Fibroblast of lung (primary cell): ENCODE measurements around the gene RSPH9. TPM values are rescaled to one million over a fixed set of nuclear protein-coding genes. Genes with fewer than 3 reads are reported as not detected.

Experiments used
- DNase-seq, 2 donors: peaks; one replicate each; pipeline versions ENCODE4 v3.0.0 to v3.0.0-alpha.2; 2010; ENCODE audit warnings: low read depth in 2 of 2
- H2AFZ ChIP-seq: 2 replicates; pipeline ENCODE4 v1.5.1; 2012; ENCODE audit warnings: low read length, control low read depth, inconsistent platforms
- H3K27ac ChIP-seq: 2 replicates; pipeline ENCODE4 v1.5.1; 2011; ENCODE audit warnings: low read length, control low read depth; ENCODE audit not compliant: insufficient read depth
- H3K27me3 ChIP-seq: 2 replicates; pipeline ENCODE4 v1.5.1; 2011; ENCODE audit warnings: mild to moderate bottlenecking, low read length; ENCODE audit not compliant: control insufficient read depth, insufficient read depth
- H3K36me3 ChIP-seq: 2 replicates; pipeline ENCODE4 v1.5.1; 2011; ENCODE audit warnings: low read length; ENCODE audit not compliant: control insufficient read depth, insufficient read depth
- H3K4me1 ChIP-seq: 2 replicates; pipeline ENCODE4 v1.5.1; 2011; ENCODE audit warnings: low read length; ENCODE audit not compliant: control insufficient read depth, insufficient read depth; ENCODE audit errors: extremely low read depth
- H3K4me2 ChIP-seq: 2 replicates; pipeline ENCODE4 v1.5.1; 2011; ENCODE audit warnings: low read length, control low read depth; ENCODE audit not compliant: insufficient read depth; ENCODE audit errors: extremely low read depth
- H3K4me3 ChIP-seq, 4 experiments: fragments of 200-600 bp in 1 of 4; sonication (generic) in 1 of 4; replicated peaks in 1 of 4; 2 replicates each; pipeline ENCODE4 v1.5.1; 2011 to 2016; ENCODE audit warnings: low read length in 4 of 4, low read depth in 3 of 4, mild to moderate bottlenecking in 3 of 4, control low read depth in 2 of 4, inconsistent platforms in 1 of 4, mixed read lengths in 1 of 4; ENCODE audit not compliant: insufficient read depth in 1 of 4; ENCODE audit errors: control extremely low read depth in 1 of 4
- H3K79me2 ChIP-seq: 2 replicates; pipeline ENCODE4 v1.5.1; 2012; ENCODE audit warnings: mild to moderate bottlenecking, low read length, inconsistent platforms; ENCODE audit not compliant: control insufficient read depth, insufficient read depth
- H3K9ac ChIP-seq: 2 replicates; pipeline ENCODE4 v1.5.1; 2011; ENCODE audit warnings: mild to moderate bottlenecking, low read length, control low read depth; ENCODE audit not compliant: insufficient read depth
- H3K9me3 ChIP-seq: 2 replicates; pipeline ENCODE4 v1.5.1; 2012; ENCODE audit warnings: low read depth, low read length; ENCODE audit not compliant: control insufficient read depth, insufficient read depth
- H4K20me1 ChIP-seq: 2 replicates; pipeline ENCODE4 v1.5.1; 2011; ENCODE audit warnings: low read length; ENCODE audit not compliant: control insufficient read depth, insufficient read depth; ENCODE audit errors: extremely low read depth
- EZH2 ChIP-seq: IDR thresholded peaks from 2 replicates; pipeline ENCODE4 v1.5.1; 2012; ENCODE audit warnings: low read length, control low read depth, mild to moderate bottlenecking; ENCODE audit errors: missing control alignments
- polyA plus RNA-seq, 2 donors: library from polyadenylated mRNA; depleted of rRNA in 1 of 2; stranded (reverse) in 1 of 2; unstranded in 1 of 2; fragments of >200 nt; gene quantifications; 2 replicates each; pipeline ENCODE4 v1.2.1, GENCODE V29; 2011 to 2012; ENCODE audit warnings: missing spikeins in 1 of 2
- total RNA-seq: library from RNA; depleted of rRNA; stranded (reverse); fragments of >200 nt; gene quantifications from 2 replicates; pipeline ENCODE4 v1.2.1, GENCODE V29; 2014
- TF ChIP-seq, protein P1 (sequence below), 2 donors: IDR thresholded peaks in 1 of 2; conservative IDR thresholded peaks in 1 of 2; 1 replicate in 1 of 2; 2 replicates in 1 of 2; pipeline ENCODE4 v1.5.1; 2011 to 2012; ENCODE audit warnings: low read length in 2 of 2, control low read depth in 1 of 2, inconsistent platforms in 1 of 2, low read depth in 1 of 2, mild to moderate bottlenecking in 1 of 2

The RSPH9 gene
- total and polyA plus RNA-seq, 2 donors (not counting 1 experiment from before 2014, with no cell fraction given), result 0.87 to 1.7 TPM

DNA sequence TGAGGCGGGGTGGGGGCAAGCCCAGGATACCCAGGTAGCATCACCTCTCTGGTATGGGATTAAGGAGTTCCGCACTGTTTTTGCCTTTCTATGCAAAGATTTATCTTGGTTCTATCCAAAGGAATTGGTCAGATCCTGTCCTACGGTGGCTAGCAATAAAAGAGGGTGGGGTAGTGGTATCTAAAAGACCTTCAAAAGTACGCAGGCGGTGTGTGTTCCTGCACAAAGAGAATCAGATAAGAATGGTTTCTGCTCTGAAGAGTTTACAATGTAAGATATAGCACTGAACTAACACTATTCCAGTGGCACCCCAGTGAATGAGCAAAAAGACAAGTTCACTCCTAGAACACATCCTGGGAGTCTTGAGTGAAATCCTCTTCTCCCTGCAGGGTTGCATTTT is 36.5 kb downstream of the RSPH9 start:
- Histone ChIP-seq H3K27me3 (no peaks in the 10 kb centered on the region), H3K27ac (no peak overlapping the region), H3K9me3 (no peaks in the 10 kb centered on the region), H4K20me1 (no peaks in the 10 kb centered on the region), H2AFZ (no peak overlapping the region), H3K79me2 (peaks cover 24% of the 10 kb centered on the region), H3K9ac (no peak overlapping the region), H3K36me3 (peaks cover 8% of the 10 kb centered on the region), H3K4me2 (no peak overlapping the region), H3K4me1 (no peaks in the 10 kb centered on the region), H3K4me3 (no peak overlapping the region)
- DNase-seq, result no peak
- TF ChIP-seq, protein P1, sequence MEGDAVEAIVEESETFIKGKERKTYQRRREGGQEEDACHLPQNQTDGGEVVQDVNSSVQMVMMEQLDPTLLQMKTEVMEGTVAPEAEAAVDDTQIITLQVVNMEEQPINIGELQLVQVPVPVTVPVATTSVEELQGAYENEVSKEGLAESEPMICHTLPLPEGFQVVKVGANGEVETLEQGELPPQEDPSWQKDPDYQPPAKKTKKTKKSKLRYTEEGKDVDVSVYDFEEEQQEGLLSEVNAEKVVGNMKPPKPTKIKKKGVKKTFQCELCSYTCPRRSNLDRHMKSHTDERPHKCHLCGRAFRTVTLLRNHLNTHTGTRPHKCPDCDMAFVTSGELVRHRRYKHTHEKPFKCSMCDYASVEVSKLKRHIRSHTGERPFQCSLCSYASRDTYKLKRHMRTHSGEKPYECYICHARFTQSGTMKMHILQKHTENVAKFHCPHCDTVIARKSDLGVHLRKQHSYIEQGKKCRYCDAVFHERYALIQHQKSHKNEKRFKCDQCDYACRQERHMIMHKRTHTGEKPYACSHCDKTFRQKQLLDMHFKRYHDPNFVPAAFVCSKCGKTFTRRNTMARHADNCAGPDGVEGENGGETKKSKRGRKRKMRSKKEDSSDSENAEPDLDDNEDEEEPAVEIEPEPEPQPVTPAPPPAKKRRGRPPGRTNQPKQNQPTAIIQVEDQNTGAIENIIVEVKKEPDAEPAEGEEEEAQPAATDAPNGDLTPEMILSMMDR (conservative IDR thresholded peaks at IDR 0.05 in 1 of 2, IDR thresholded peaks at IDR 0.05 in 1 of 2; ENCODE audit: low read depth in 1 of 2, low read length in 2 of 2), result no peak
- TF ChIP-seq EZH2, result no peak

- Histone ChIP-seq H3K27me3 (no peaks in the 10 kb centered on the region), H3K4me3 (no peak overlapping the region), H3K4me1 (peaks cover 2% of the 10 kb centered on the region), H3K36me3 (peaks cover 6% of the 10 kb centered on the region), H3K27ac (no peak overlapping the region), H3K79me2 (peaks cover 34% of the 10 kb centered on the region), H2AFZ (no peak overlapping the region), H3K9me3 (no peaks in the 10 kb centered on the region), H3K4me2 (no peak overlapping the region), H3K9ac (no peak overlapping the region), H4K20me1 (no peaks in the 10 kb centered on the region)
- DNase-seq, result no peak
- TF ChIP-seq EZH2, result no peak
- TF ChIP-seq, protein P1 (conservative IDR thresholded peaks at IDR 0.05 in 1 of 2, IDR thresholded peaks at IDR 0.05 in 1 of 2; ENCODE audit: low read depth in 1 of 2, low read length in 2 of 2), result no peak
Observed at GRCh38 chr6:43682724-43683429, 38.0 kb downstream of the RSPH9 start.

DNA sequence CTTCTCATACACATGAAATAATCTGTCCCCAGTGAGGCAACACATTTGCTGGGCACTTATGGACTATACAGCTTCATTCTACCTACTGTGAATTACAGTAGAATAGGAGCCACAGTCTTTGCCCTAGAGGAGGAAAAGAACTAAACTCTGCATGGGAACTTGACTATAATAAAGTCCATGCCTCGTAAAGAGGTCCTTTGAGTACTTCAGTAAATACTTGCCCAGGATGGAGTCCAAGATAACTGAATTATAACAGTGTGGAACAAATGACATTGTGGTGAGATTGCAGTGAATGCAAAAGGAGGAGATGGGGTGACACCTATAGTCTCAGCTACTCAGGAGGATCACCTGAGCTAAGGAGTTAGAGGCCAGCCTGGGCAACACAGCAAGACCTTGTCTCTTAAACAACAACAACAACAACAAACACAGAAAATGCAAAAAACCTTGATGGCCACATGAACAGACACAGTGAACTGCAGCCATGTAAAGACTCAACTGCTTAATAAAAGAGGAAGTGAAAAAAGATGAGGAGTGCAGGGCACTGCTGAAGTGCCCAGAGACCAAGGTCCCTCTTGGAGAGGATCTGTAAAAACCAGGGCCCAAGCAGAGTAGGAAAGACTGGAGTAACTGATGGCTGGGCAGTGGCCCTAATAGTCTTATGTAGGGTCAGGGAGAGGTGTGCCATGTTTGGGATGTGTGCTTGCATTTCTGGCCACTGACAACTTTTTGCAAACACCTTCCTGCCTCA is 39.0 kb downstream of the RSPH9 start:
- Histone ChIP-seq H2AFZ (no peak overlapping the region), H3K4me1 (peaks cover 2% of the 10 kb centered on the region), H3K79me2 (peaks cover 34% of the 10 kb centered on the region), H3K27me3 (no peaks in the 10 kb centered on the region), H4K20me1 (no peaks in the 10 kb centered on the region), H3K9ac (no peak overlapping the region), H3K4me3 (no peak overlapping the region), H3K27ac (no peak overlapping the region), H3K9me3 (no peaks in the 10 kb centered on the region), H3K4me2 (no peak overlapping the region), H3K36me3 (peaks cover 6% of the 10 kb centered on the region)
- DNase-seq, result no peak
- no peak for TF ChIP-seq EZH2
- TF ChIP-seq, protein P1 (conservative IDR thresholded peaks at IDR 0.05 in 1 of 2, IDR thresholded peaks at IDR 0.05 in 1 of 2; ENCODE audit: low read depth in 1 of 2, low read length in 2 of 2), result no peak
